IMR-90 (cell line): Measurements from ENCODE around the gene TTC23. TPM values are rescaled to one million over a fixed set of nuclear protein-coding genes. Genes with fewer than 3 reads are reported as not detected.

ENCODE experiments used
- ATAC-seq: fragments of 200-7000 bp; cut with Tn5 transposase; 2 replicates; pipeline ENCODE4 v1.9.1; 2020; ENCODE audit warnings: low read depth, mild to moderate bottlenecking, moderate library complexity
- BruUV-seq: library from RNA; stranded (reverse); fragments of 400-500 nt; replicated peaks from 2 replicates; lab custom pipeline; 2021; lab: Mats Ljungman, UMichigan
- CTCF ChIA-PET: fragments of 300-600 bp; formaldehyde crosslinking; extraction: SDS; loops from one replicate; lab custom pipeline; 2021; ENCODE audit warnings: antibody characterized with exemption; lab: Yijun Ruan, JAX
- POLR2A ChIA-PET: fragments of 300-600 bp; sonication (Branson Sonifier 250); formaldehyde crosslinking; loops from one replicate; lab custom pipeline; 2022; ENCODE audit warnings: antibody characterized with exemption; ENCODE audit not compliant: unreplicated experiment; lab: Charles Lee
- DNase-seq: peaks from one replicate; pipeline ENCODE4 v3.0.0; 2013
- H2AFZ ChIP-seq: replicated peaks from 2 replicates; pipeline ENCODE3; 2013; ENCODE audit warnings: low read length, mild to moderate bottlenecking; ENCODE audit not compliant: poor library complexity
- H2AK5ac ChIP-seq: 2 replicates; pipeline ENCODE4 v1.6.1; 2013; ENCODE audit warnings: low read depth, low read length, inconsistent platforms
- H2AK9ac ChIP-seq: replicated peaks from 2 replicates; pipeline ENCODE3; 2013; ENCODE audit warnings: mild to moderate bottlenecking, low read depth, low read length, moderate library complexity; ENCODE audit not compliant: poor library complexity
- H2BK120ac ChIP-seq: 2 replicates; pipeline ENCODE4 v1.6.1; 2013; ENCODE audit warnings: low read depth, low read length, inconsistent platforms
- H2BK15ac ChIP-seq: 3 replicates; pipeline ENCODE4 v1.6.1; 2013; ENCODE audit warnings: low read depth, low read length, inconsistent platforms
- H2BK20ac ChIP-seq: 2 replicates; pipeline ENCODE4 v1.6.1; 2013; ENCODE audit warnings: low read depth, mild to moderate bottlenecking, inconsistent platforms, low read length, moderate library complexity
- H2BK5ac ChIP-seq: 2 replicates; pipeline ENCODE4 v1.6.1; 2013; ENCODE audit warnings: mild to moderate bottlenecking, low read depth, low read length, inconsistent platforms; ENCODE audit not compliant: poor library complexity, severe bottlenecking
- H3K14ac ChIP-seq: replicated peaks from 2 replicates; pipeline ENCODE4 v1.6.1; 2013; ENCODE audit warnings: low read depth, low read length, inconsistent platforms
- H3K18ac ChIP-seq: 2 replicates; pipeline ENCODE4 v1.6.1; 2013; ENCODE audit warnings: low read depth, low read length, control low read depth
- H3K23ac ChIP-seq: 2 replicates; pipeline ENCODE4 v1.6.1; 2013; ENCODE audit warnings: low read depth, low read length, inconsistent platforms
- H3K27ac ChIP-seq: 2 replicates; pipeline ENCODE4 v1.5.1; 2013; ENCODE audit warnings: mild to moderate bottlenecking, control low read depth, low read length; ENCODE audit not compliant: insufficient read depth
- H3K27me3 ChIP-seq: 2 replicates; pipeline ENCODE4 v1.6.1; 2013; ENCODE audit warnings: low read length; ENCODE audit not compliant: control insufficient read depth, insufficient read depth
- H3K36me3 ChIP-seq: 2 replicates; pipeline ENCODE4 v1.6.1; 2013; ENCODE audit warnings: low read length, mixed read lengths; ENCODE audit not compliant: control insufficient read depth, insufficient read depth
- H3K4ac ChIP-seq: 2 replicates; pipeline ENCODE4 v1.6.1; 2013; ENCODE audit warnings: low read depth, low read length, inconsistent platforms
- H3K4me1 ChIP-seq: 2 replicates; pipeline ENCODE4 v1.6.1; 2013; ENCODE audit warnings: low read length, mixed read lengths; ENCODE audit not compliant: control insufficient read depth, insufficient read depth
- H3K4me2 ChIP-seq: 2 replicates; pipeline ENCODE4 v1.6.1; 2013; ENCODE audit warnings: low read depth, mild to moderate bottlenecking, control low read depth, low read length, moderate library complexity
- H3K4me3 ChIP-seq: 2 replicates; pipeline ENCODE4 v1.5.1; 2013; ENCODE audit warnings: low read depth, mild to moderate bottlenecking, control low read depth, low read length, moderate library complexity; ENCODE audit not compliant: insufficient read depth
- H3K56ac ChIP-seq: 2 replicates; pipeline ENCODE4 v1.6.1; 2013; ENCODE audit warnings: low read length, inconsistent platforms; ENCODE audit not compliant: insufficient read depth; ENCODE audit errors: extremely low read depth
- H3K79me1 ChIP-seq, 2 experiments: 2 replicates each; pipeline ENCODE4 v1.6.1; 2013; ENCODE audit warnings: low read length in 2 of 2, inconsistent platforms in 1 of 2, low read depth in 1 of 2
- H3K9ac ChIP-seq: 2 replicates; pipeline ENCODE4 v1.6.1; 2013; ENCODE audit warnings: low read depth, low read length, control low read depth
- H3K9me1 ChIP-seq: 2 replicates; pipeline ENCODE4 v1.6.1; 2013; ENCODE audit warnings: low read length, inconsistent platforms; ENCODE audit not compliant: insufficient read depth
- H3K9me3 ChIP-seq: 2 replicates; pipeline ENCODE4 v1.6.1; 2013; ENCODE audit warnings: low read length; ENCODE audit not compliant: control insufficient read depth, insufficient read depth
- H4K20me1 ChIP-seq: 2 replicates; pipeline ENCODE4 v1.6.1; 2013; ENCODE audit warnings: low read length, inconsistent platforms; ENCODE audit not compliant: insufficient read depth
- H4K5ac ChIP-seq: 2 replicates; pipeline ENCODE4 v1.6.1; 2013; ENCODE audit warnings: mild to moderate bottlenecking, low read depth, low read length, control low read depth
- H4K8ac ChIP-seq, 2 experiments: 2 replicates each; pipeline ENCODE4 v1.6.1; 2013; ENCODE audit warnings: low read depth in 2 of 2, low read length in 2 of 2, control low read depth in 1 of 2, inconsistent platforms in 1 of 2
- H4K91ac ChIP-seq: 2 replicates; pipeline ENCODE4 v1.6.1; 2013; ENCODE audit warnings: low read depth, low read length, inconsistent platforms; ENCODE audit not compliant: insufficient read depth
- BHLHE40 ChIP-seq: fragments of 150-350 bp; IDR thresholded peaks from 2 replicates; pipeline ENCODE4 v1.6.1; 2016; ENCODE audit warnings: mild to moderate bottlenecking, low read depth, low read length
- CTCF ChIP-seq: conservative IDR thresholded peaks from 2 replicates; pipeline ENCODE4 v1.5.1; 2012; ENCODE audit warnings: mild to moderate bottlenecking, low read depth, low read length, improper control_type of control experiment
- MAZ ChIP-seq: IDR thresholded peaks from 2 replicates; pipeline ENCODE4 v1.6.1; 2012; ENCODE audit warnings: low read depth, mild to moderate bottlenecking, low read length, improper control_type of control experiment, moderate library complexity, borderline replicate concordance
- RAD21 ChIP-seq: IDR thresholded peaks from 2 replicates; pipeline ENCODE4 v1.6.1; 2012; ENCODE audit warnings: low read length, improper control_type of control experiment
- RFX5 ChIP-seq: IDR thresholded peaks from 2 replicates; pipeline ENCODE4 v1.8.0; 2012; ENCODE audit warnings: low read depth, mild to moderate bottlenecking, low read length, moderate library complexity
- whole genome bisulfite sequencing, 2 experiments: methylation state at CpG; one replicate each; pipeline versions ENCODE4 v1.1.5 to v1.1.7; 2013; ENCODE audit warnings: missing lambda C conversion rate in 2 of 2; ENCODE audit not compliant: insufficient read length in 1 of 2; ENCODE audit errors: extremely low coverage in 2 of 2; 5-methylcytosine and 5-hydroxymethylcytosine counted together
- dilution Hi-C: fragments of 300-500 bp; cut with HindIII; formaldehyde crosslinking; loops from one replicate; pipeline ENCODE4 v1.14.3; 2018; ENCODE audit warnings: low sequenced_read_pairs; ENCODE audit not compliant: unreplicated experiment
- in situ Hi-C: fragments of 300-500 bp; cut with MboI; formaldehyde crosslinking; loops from 3 replicates; pipeline ENCODE4 v1.14.3; 2019; ENCODE audit warnings: low sequenced_read_pairs, inconsistent platforms, mixed read lengths
- intact Hi-C: fragments of 100-400 bp; cut with micrococcal nuclease; formaldehyde crosslinking; loops from 2 replicates; pipeline ENCODE4 v1.10.0; 2022
- polyA plus RNA-seq, 3 experiments: library from polyadenylated mRNA; depleted of rRNA; stranded (reverse); fragments of >200 nt; gene quantifications; 2 replicates each; pipeline ENCODE4 v1.2.3, GENCODE V29; 2012; ENCODE audit warnings: low replicate concordance in 1 of 3
- total RNA-seq: library from RNA; depleted of rRNA; stranded (reverse); fragments of >200 nt; gene quantifications from 2 replicates; pipeline ENCODE4 v1.2.3, GENCODE V29; 2012
- TF ChIP-seq, protein P1 (sequence below): fragments of 150-350 bp; IDR thresholded peaks from 2 replicates; pipeline ENCODE4 v1.6.1; 2016; ENCODE audit warnings: low read depth, mild to moderate bottlenecking, low read length, moderate library complexity, borderline replicate concordance

TTC23 gene
- total and polyA plus RNA-seq, 2 of the 4 experiments (the other 2 are of a cell fraction) = 7.8 to 29.8 TPM

- Histone ChIP-seq H4K20me1 (no peaks in the 10 kb centered on the region; the same call in 1 of the 2 replicates), H3K36me3 (peaks cover 7% of the 10 kb centered on the region), H4K8ac (no peak overlapping the region), H4K5ac (no peak overlapping the region), H2AK5ac (no peak overlapping the region), H3K79me1 (peaks cover 5 to 24% of the 10 kb centered on the region in 2 experiments; a peak in 3 of 4 replicates), H3K27ac (no peak overlapping the region), H3K56ac (no peak overlapping the region), H2BK120ac (no peak overlapping the region), H4K91ac (no peak overlapping the region), H3K4ac (no peak overlapping the region), H3K9me1 (peaks cover 23% of the 10 kb centered on the region), H2AFZ (no peak overlapping the region), H2AK9ac (no peak overlapping the region), H3K14ac (no peak overlapping the region), H3K4me1 (peaks cover 14% of the 10 kb centered on the region), H3K4me2 (no peak overlapping the region), H2BK20ac (no peak overlapping the region), H3K4me3 (no peak overlapping the region), H2BK15ac (no peak overlapping the region), H3K18ac (no peak overlapping the region), H3K23ac (no peak overlapping the region), H2BK5ac (no peak overlapping the region), H3K9me3 (no peaks in the 10 kb centered on the region), H3K9ac (no peak overlapping the region), H3K27me3 (no peaks in the 10 kb centered on the region)
- TF ChIP-seq CTCF (no peak), MAZ (no peak), BHLHE40 (no peak), RFX5 (no peak), RAD21 (no peak)
- TF ChIP-seq, protein P1, sequence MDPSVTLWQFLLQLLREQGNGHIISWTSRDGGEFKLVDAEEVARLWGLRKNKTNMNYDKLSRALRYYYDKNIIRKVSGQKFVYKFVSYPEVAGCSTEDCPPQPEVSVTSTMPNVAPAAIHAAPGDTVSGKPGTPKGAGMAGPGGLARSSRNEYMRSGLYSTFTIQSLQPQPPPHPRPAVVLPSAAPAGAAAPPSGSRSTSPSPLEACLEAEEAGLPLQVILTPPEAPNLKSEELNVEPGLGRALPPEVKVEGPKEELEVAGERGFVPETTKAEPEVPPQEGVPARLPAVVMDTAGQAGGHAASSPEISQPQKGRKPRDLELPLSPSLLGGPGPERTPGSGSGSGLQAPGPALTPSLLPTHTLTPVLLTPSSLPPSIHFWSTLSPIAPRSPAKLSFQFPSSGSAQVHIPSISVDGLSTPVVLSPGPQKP = no peak
- POLR2A ChIA-PET = no interaction called here
- intact Hi-C loops (no loop called here), in situ Hi-C loops (no loop called here), dilution Hi-C loops (no loop called here)
- WGBS, 2 experiments = 92% methylated on average over 6 of the region's 7 CpGs; no CpG with 5 or more reads in 1 of the 2 experiments
- no TSS peak for BruUV-seq
- CTCF ChIA-PET = no interaction called here
- ATAC-seq = no peak
- no peak for DNase-seq
Measured at GRCh38 chr15:99126131-99126588, 123.2 kb downstream of the TTC23 start.
